GM10266 (cell line): ENCODE results near the gene CEACAM3.
A peak's percentile ranks its signal among the peaks of the same experiment; 100 is the strongest.
"Not testable (repeated sequence)": the region's sequence is repeated elsewhere in the genome, so short reads cannot be mapped to it uniquely, and the experiment has no call there.

Source experiments
- DNase-seq: peaks from one replicate; pipeline ENCODE4 v3.0.0; 2012; ENCODE audit errors: extremely low spot score
- CTCF ChIP-seq: IDR thresholded peaks from 2 replicates; pipeline ENCODE4 v1.5.1; 2012; ENCODE audit warnings: mild to moderate bottlenecking, low read depth; ENCODE audit not compliant: control insufficient read depth, insufficient read depth; ENCODE audit errors: missing control alignments

Gene CEACAM3

GRCh38 chr19:41796362-41796761 lies at the start of gene CEACAM3:
CEACAM3 (plus strand) TSS chr19:41796587; CDS start chr19:41796678, 91 bp downstream.
- DNase-seq = no peak
- no peak for TF ChIP-seq CTCF

GRCh38 chr19:41746593-41747227 lies 49.7 kb upstream of the CEACAM3 start:
- peak; percentile 41 for DNase-seq
- TF ChIP-seq CTCF = peak; percentile 56

- no peak for DNase-seq
- TF ChIP-seq CTCF = no peak
Measured at GRCh38 chr19:41748012-41748411, 48.4 kb upstream of the CEACAM3 start.

GRCh38 chr19:41750248-41751134 lies 45.9 kb upstream of the CEACAM3 start:
- DNase-seq = not testable (repeated sequence)

- DNase-seq = peak; percentile 56
- peak; percentile 72 for TF ChIP-seq CTCF
Measured at GRCh38 chr19:41753159-41753558, 43.2 kb upstream of the CEACAM3 start.

- peak; percentile 69 for TF ChIP-seq CTCF
- no peak for DNase-seq
Measured at GRCh38 chr19:41753936-41754529, 42.4 kb upstream of the CEACAM3 start.

- no peak for TF ChIP-seq CTCF
- no peak for DNase-seq
Measured at GRCh38 chr19:41755328-41755913, 41.0 kb upstream of the CEACAM3 start, which contains the start of gene CEACAM6. CEACAM6 (plus strand) TSS chr19:41755530; CDS start chr19:41755639, 109 bp downstream.
